ENCODE measurements around the gene DCAF5.

The DCAF5 gene

GRCh38 chr14:69156224-69156623, 3.3 kb upstream of the DCAF5 start:
- H3K36me3 Mint-ChIP-seq (ENCODE audit: low read depth) = no peaks in the 10 kb centered on the region
- H3K4me1 Mint-ChIP-seq = peaks cover 17% of the 10 kb centered on the region
- no peak overlapping the region for H3K4me3 Mint-ChIP-seq
- H3K27ac Mint-ChIP-seq = no peak overlapping the region
- TF ChIP-seq CTCF (IDR thresholded peaks at IDR 0.05) = no peak
- H3K9me3 Mint-ChIP-seq = peaks cover 6% of the 10 kb centered on the region
- peaks cover 46% of the 10 kb centered on the region for H3K27me3 Mint-ChIP-seq (ENCODE audit: low read depth, poor library complexity)
- DNase-seq = no peak

- no peak for DNase-seq
These were observed 1.9 kb upstream of the DCAF5 start for GRCh38 chr14:69154779-69155178.

GRCh38 chr14:69153873-69154270, 953 bp upstream of the DCAF5 start:
- peaks cover 33% of the 10 kb centered on the region for H3K27me3 Mint-ChIP-seq (ENCODE audit: low read depth, poor library complexity)
- peaks cover 7% of the 10 kb centered on the region for H3K36me3 Mint-ChIP-seq (ENCODE audit: low read depth)
- TF ChIP-seq CTCF (IDR thresholded peaks at IDR 0.05) = no peak
- peak; percentile 16 for DNase-seq
- H3K4me1 Mint-ChIP-seq = peaks cover 37% of the 10 kb centered on the region
- no peaks in the 10 kb centered on the region for H3K9me3 Mint-ChIP-seq
- H3K4me3 Mint-ChIP-seq = peak overlapping the region; percentile 95
- no peak overlapping the region for H3K27ac Mint-ChIP-seq

More at GRCh38 chr14:69154779-69155178, 1.9 kb upstream of the DCAF5 start:
- TF ChIP-seq CTCF (IDR thresholded peaks at IDR 0.05) = no peak
- no peaks in the 10 kb centered on the region for H3K9me3 Mint-ChIP-seq
- H3K4me3 Mint-ChIP-seq = peak overlapping the region; percentile 57
- no peaks in the 10 kb centered on the region for H3K36me3 Mint-ChIP-seq (ENCODE audit: low read depth)
- H3K27me3 Mint-ChIP-seq (ENCODE audit: low read depth, poor library complexity) = peaks cover 42% of the 10 kb centered on the region
- H3K4me1 Mint-ChIP-seq = peaks cover 31% of the 10 kb centered on the region
- no peak overlapping the region for H3K27ac Mint-ChIP-seq

GRCh38 chr14:69153152-69153872, 393 bp upstream of the DCAF5 start:
- no peak for TF ChIP-seq CTCF (IDR thresholded peaks at IDR 0.05)
- Mint-ChIP-seq H3K36me3 (ENCODE audit: low read depth) (peaks cover 13% of the 10 kb centered on the region), H3K9me3 (no peaks in the 10 kb centered on the region), H3K27ac (no peak overlapping the region), H3K27me3 (ENCODE audit: low read depth, poor library complexity) (peaks cover 27% of the 10 kb centered on the region), H3K4me1 (peaks cover 37% of the 10 kb centered on the region), H3K4me3 (peak overlapping the region; percentile 95)
- no peak for DNase-seq

GRCh38 chr14:69152181-69152901, 578 bp downstream of the DCAF5 start:
- no peaks in the 10 kb centered on the region for H3K9me3 Mint-ChIP-seq
- no peak for DNase-seq
- H3K27ac Mint-ChIP-seq = peak overlapping the region; percentile 94
- no peak for TF ChIP-seq CTCF (IDR thresholded peaks at IDR 0.05)
- H3K4me3 Mint-ChIP-seq = peak overlapping the region; percentile 95
- peaks cover 21% of the 10 kb centered on the region for H3K36me3 Mint-ChIP-seq (ENCODE audit: low read depth)
- H3K27me3 Mint-ChIP-seq (ENCODE audit: low read depth, poor library complexity) = peaks cover 19% of the 10 kb centered on the region
- peaks cover 41% of the 10 kb centered on the region for H3K4me1 Mint-ChIP-seq

Measured in nephron progenitor cell (in vitro differentiated cells).